Smooth muscle cell (in vitro differentiated cells): ENCODE measurements around the gene EEF1AKMT4. TPM values are rescaled to one million over a fixed set of nuclear protein-coding genes. Genes with fewer than 3 reads are reported as not detected.

Experiments
- DNase-seq: peaks from one replicate; lab custom pipeline; 2025; ENCODE audit not compliant: unreplicated experiment; lab: John Stamatoyannopoulos, UW
- H2AFZ ChIP-seq: fragments of 200-600 bp; sonication (generic); 2 replicates; pipeline ENCODE4 v1.6.0; 2016; ENCODE audit warnings: antibody characterized with exemption, low read depth, mild to moderate bottlenecking
- H3F3A ChIP-seq: fragments of 200-600 bp; sonication (generic); 2 replicates; pipeline ENCODE4 v1.6.0; 2017; ENCODE audit warnings: antibody characterized with exemption, low read depth
- H3K27ac ChIP-seq: fragments of 200-600 bp; sonication (generic); 2 replicates; pipeline ENCODE4 v1.5.1; 2016; ENCODE audit warnings: low read depth, mild to moderate bottlenecking
- H3K27me3 ChIP-seq: fragments of 200-600 bp; sonication (generic); 2 replicates; pipeline ENCODE4 v1.6.1; 2016; ENCODE audit warnings: low read depth, mild to moderate bottlenecking
- H3K36me3 ChIP-seq: fragments of 200-600 bp; sonication (generic); 2 replicates; pipeline ENCODE4 v1.5.1; 2016; ENCODE audit warnings: low read depth
- H3K4me1 ChIP-seq: fragments of 200-600 bp; sonication (generic); 2 replicates; pipeline ENCODE4 v1.5.1; 2016; ENCODE audit warnings: low read depth
- H3K4me2 ChIP-seq: fragments of 200-600 bp; sonication (generic); 2 replicates; pipeline ENCODE4 v1.6.0; 2016; ENCODE audit warnings: mild to moderate bottlenecking
- H3K4me3 ChIP-seq: fragments of 200-600 bp; sonication (generic); 2 replicates; pipeline ENCODE4 v1.5.1; 2016; ENCODE audit warnings: mild to moderate bottlenecking
- H3K79me2 ChIP-seq: fragments of 200-600 bp; sonication (generic); 2 replicates; pipeline ENCODE4 v1.6.0; 2016; ENCODE audit warnings: low read depth, mild to moderate bottlenecking
- H3K9ac ChIP-seq: fragments of 200-600 bp; sonication (generic); 2 replicates; pipeline ENCODE4 v1.6.0; 2016; ENCODE audit warnings: low read depth
- H3K9me3 ChIP-seq: fragments of 200-600 bp; sonication (generic); replicated peaks from 2 replicates; pipeline ENCODE4 v1.5.1; 2016; ENCODE audit warnings: low read depth
- H4K20me1 ChIP-seq: fragments of 200-600 bp; sonication (generic); 2 replicates; pipeline ENCODE4 v1.6.0; 2016; ENCODE audit warnings: low read depth
- CTCF ChIP-seq: fragments of 200-600 bp; sonication (generic); IDR thresholded peaks from 2 replicates; pipeline ENCODE4 v1.5.1; 2017; ENCODE audit warnings: borderline replicate concordance, mild to moderate bottlenecking, antibody characterized with exemption; ENCODE audit not compliant: insufficient read depth, poor library complexity, severe bottlenecking
- WGBS: methylation state at CpG from one replicate; pipeline ENCODE4 v1.1.7; 2016; ENCODE audit warnings: low lambda C conversion rate; 5-methylcytosine and 5-hydroxymethylcytosine counted together
- polyA plus RNA-seq: library from polyadenylated mRNA; unstranded; fragments of >200 nt; fragmentation: Nextera tagmentation; extraction: Ambion mirVana; gene quantifications from 2 replicates; pipeline ENCODE4 v1.2.1, GENCODE V29; 2016
- total RNA-seq: library from RNA; depleted of rRNA; stranded (reverse); fragments of >200 nt; gene quantifications from 2 replicates; pipeline ENCODE4 v1.2.3, GENCODE V29; 2014

EEF1AKMT4 gene
- total and polyA plus RNA-seq, 2 experiments from 2014 or later, result 4.7 to 9.1 TPM

GRCh38 chr3:184235381-184236032 lies 14.0 kb upstream of the EEF1AKMT4 start:
- DNase-seq, result no peak
- no peak for TF ChIP-seq CTCF
- Histone ChIP-seq H3K4me3 (no peak overlapping the region), H3F3A (no peaks in the 10 kb centered on the region), H2AFZ (no peak overlapping the region), H4K20me1 (peaks cover 4% of the 10 kb centered on the region), H3K27ac (no peak overlapping the region), H3K9ac (no peak overlapping the region), H3K4me1 (no peaks in the 10 kb centered on the region), H3K4me2 (no peak overlapping the region), H3K36me3 (no peaks in the 10 kb centered on the region), H3K9me3 (no peaks in the 10 kb centered on the region), H3K27me3 (peaks cover 41% of the 10 kb centered on the region), H3K79me2 (no peaks in the 10 kb centered on the region)
- WGBS, result 89% methylated on average over 4 of the region's 4 CpGs

- WGBS, result 82% methylated on average over 14 of the region's 14 CpGs
- TF ChIP-seq CTCF, result no peak
- no peak overlapping the region for H3K4me2 ChIP-seq
- no peak overlapping the region for H3K9ac ChIP-seq
- H3K4me3 ChIP-seq, result no peak overlapping the region
- H3K27ac ChIP-seq, result no peak overlapping the region
- H3K9me3 ChIP-seq, result no peaks in the 10 kb centered on the region
- H3K4me1 ChIP-seq, result no peaks in the 10 kb centered on the region
- H3K36me3 ChIP-seq, result no peaks in the 10 kb centered on the region
- no peak for DNase-seq
- no peaks in the 10 kb centered on the region for H3K79me2 ChIP-seq
- H4K20me1 ChIP-seq, result peaks cover 9% of the 10 kb centered on the region
- no peaks in the 10 kb centered on the region for H3F3A ChIP-seq
- no peak overlapping the region for H2AFZ ChIP-seq
- H3K27me3 ChIP-seq, result peaks cover 36% of the 10 kb centered on the region
Measured at GRCh38 chr3:184236033-184236410, 13.4 kb upstream of the EEF1AKMT4 start.

- H3K4me3 ChIP-seq, result no peak overlapping the region
- no peaks in the 10 kb centered on the region for H3F3A ChIP-seq
- no peak overlapping the region for H3K9ac ChIP-seq
- WGBS, result 84% methylated on average over 3 of the region's 3 CpGs
- H2AFZ ChIP-seq, result no peak overlapping the region
- peaks cover 12% of the 10 kb centered on the region for H4K20me1 ChIP-seq
- no peaks in the 10 kb centered on the region for H3K4me1 ChIP-seq
- H3K4me2 ChIP-seq, result no peak overlapping the region
- no peak overlapping the region for H3K27ac ChIP-seq
- H3K36me3 ChIP-seq, result no peaks in the 10 kb centered on the region
- H3K9me3 ChIP-seq, result no peaks in the 10 kb centered on the region
- TF ChIP-seq CTCF, result no peak
- H3K27me3 ChIP-seq, result peaks cover 29% of the 10 kb centered on the region
- DNase-seq, result no peak
- H3K79me2 ChIP-seq, result no peaks in the 10 kb centered on the region
Measured at GRCh38 chr3:184236636-184237035, 12.8 kb upstream of the EEF1AKMT4 start.

- no peak for TF ChIP-seq CTCF
- H3F3A ChIP-seq, result no peaks in the 10 kb centered on the region
- H4K20me1 ChIP-seq, result peaks cover 13% of the 10 kb centered on the region
- 86% methylated on average over 7 of the region's 7 CpGs for WGBS
- no peak overlapping the region for H3K9ac ChIP-seq
- no peak overlapping the region for H3K27ac ChIP-seq
- DNase-seq, result no peak
- H3K4me1 ChIP-seq, result no peaks in the 10 kb centered on the region
- no peaks in the 10 kb centered on the region for H3K36me3 ChIP-seq
- peaks cover 24% of the 10 kb centered on the region for H3K27me3 ChIP-seq
- H2AFZ ChIP-seq, result no peak overlapping the region
- no peaks in the 10 kb centered on the region for H3K79me2 ChIP-seq
- H3K4me3 ChIP-seq, result no peak overlapping the region
- H3K4me2 ChIP-seq, result no peak overlapping the region
- no peaks in the 10 kb centered on the region for H3K9me3 ChIP-seq
Measured at GRCh38 chr3:184237211-184237610, 12.3 kb upstream of the EEF1AKMT4 start.
